Uterus (tissue), 2 donors: ENCODE data around the gene EEF1E1.

Experiments
- POLR2A ChIP-seq, 2 donors: fragments of 450-650 bp; IDR thresholded peaks; one replicate each; pipeline ENCODE4 v1.6.1; 2016; ENCODE audit warnings: antibody characterized with exemption in 2 of 2, mild to moderate bottlenecking in 1 of 2, moderate library complexity in 1 of 2
- TF ChIP-seq, protein P1 (sequence below), 4 experiments: fragments of 200-600 bp in 2 of 4; fragments of 450-650 bp in 2 of 4; sonication (generic) in 2 of 4; IDR thresholded peaks; one replicate each; pipeline ENCODE4 v1.5.1; 2016 to 2019; ENCODE audit warnings: antibody characterized with exemption in 4 of 4, mild to moderate bottlenecking in 2 of 4, moderate library complexity in 1 of 4

DNA sequence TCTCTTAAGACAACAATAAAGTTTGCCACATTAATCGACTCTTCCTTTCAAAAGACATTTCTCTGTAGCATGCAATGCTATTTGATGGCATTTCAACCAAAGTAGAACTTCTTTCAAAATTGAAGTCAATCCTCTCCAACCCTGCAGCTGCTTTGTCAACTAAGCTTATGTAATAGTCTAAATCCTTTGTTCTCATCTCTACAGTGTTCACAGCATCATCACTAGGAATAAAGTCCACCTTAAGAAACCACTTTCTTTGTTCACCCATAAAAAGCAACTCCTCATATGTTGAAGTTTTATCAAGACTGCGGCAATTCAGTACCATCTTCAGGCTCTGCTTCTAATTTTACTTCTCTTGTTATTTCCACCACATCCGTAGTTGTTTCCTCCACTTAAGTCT lies 26.6 kb downstream of the EEF1E1 start:
- TF ChIP-seq, protein P1, sequence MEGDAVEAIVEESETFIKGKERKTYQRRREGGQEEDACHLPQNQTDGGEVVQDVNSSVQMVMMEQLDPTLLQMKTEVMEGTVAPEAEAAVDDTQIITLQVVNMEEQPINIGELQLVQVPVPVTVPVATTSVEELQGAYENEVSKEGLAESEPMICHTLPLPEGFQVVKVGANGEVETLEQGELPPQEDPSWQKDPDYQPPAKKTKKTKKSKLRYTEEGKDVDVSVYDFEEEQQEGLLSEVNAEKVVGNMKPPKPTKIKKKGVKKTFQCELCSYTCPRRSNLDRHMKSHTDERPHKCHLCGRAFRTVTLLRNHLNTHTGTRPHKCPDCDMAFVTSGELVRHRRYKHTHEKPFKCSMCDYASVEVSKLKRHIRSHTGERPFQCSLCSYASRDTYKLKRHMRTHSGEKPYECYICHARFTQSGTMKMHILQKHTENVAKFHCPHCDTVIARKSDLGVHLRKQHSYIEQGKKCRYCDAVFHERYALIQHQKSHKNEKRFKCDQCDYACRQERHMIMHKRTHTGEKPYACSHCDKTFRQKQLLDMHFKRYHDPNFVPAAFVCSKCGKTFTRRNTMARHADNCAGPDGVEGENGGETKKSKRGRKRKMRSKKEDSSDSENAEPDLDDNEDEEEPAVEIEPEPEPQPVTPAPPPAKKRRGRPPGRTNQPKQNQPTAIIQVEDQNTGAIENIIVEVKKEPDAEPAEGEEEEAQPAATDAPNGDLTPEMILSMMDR (IDR thresholded peaks at IDR 0.05), result no peak
- TF ChIP-seq POLR2A (IDR thresholded peaks at IDR 0.05), result no peak
